ENCODE data around the gene ALG9.

GRCh38 chr11:111795334-111795985 is 75.9 kb downstream of the ALG9 start:
- TF ChIP-seq, protein P1, sequence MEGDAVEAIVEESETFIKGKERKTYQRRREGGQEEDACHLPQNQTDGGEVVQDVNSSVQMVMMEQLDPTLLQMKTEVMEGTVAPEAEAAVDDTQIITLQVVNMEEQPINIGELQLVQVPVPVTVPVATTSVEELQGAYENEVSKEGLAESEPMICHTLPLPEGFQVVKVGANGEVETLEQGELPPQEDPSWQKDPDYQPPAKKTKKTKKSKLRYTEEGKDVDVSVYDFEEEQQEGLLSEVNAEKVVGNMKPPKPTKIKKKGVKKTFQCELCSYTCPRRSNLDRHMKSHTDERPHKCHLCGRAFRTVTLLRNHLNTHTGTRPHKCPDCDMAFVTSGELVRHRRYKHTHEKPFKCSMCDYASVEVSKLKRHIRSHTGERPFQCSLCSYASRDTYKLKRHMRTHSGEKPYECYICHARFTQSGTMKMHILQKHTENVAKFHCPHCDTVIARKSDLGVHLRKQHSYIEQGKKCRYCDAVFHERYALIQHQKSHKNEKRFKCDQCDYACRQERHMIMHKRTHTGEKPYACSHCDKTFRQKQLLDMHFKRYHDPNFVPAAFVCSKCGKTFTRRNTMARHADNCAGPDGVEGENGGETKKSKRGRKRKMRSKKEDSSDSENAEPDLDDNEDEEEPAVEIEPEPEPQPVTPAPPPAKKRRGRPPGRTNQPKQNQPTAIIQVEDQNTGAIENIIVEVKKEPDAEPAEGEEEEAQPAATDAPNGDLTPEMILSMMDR (tag by site-specific recombination; IDR thresholded peaks at IDR 0.05): no peak
- TF ChIP-seq BCL11A (tag by site-specific recombination; IDR thresholded peaks at IDR 0.05; ENCODE audit: low read depth): no peak

Data from HEK293 (cell line).